NK-92 (cell line): ENCODE data around the gene TCF7L1.
"Not testable (repeated sequence)": the region's sequence is repeated elsewhere in the genome, so short reads cannot be mapped to it uniquely, and the experiment has no call there.

ENCODE experiments used
- DNase-seq: peaks from one replicate; lab custom pipeline; 2025; ENCODE audit not compliant: unreplicated experiment; lab: John Stamatoyannopoulos, UW

Gene TCF7L1

DNA sequence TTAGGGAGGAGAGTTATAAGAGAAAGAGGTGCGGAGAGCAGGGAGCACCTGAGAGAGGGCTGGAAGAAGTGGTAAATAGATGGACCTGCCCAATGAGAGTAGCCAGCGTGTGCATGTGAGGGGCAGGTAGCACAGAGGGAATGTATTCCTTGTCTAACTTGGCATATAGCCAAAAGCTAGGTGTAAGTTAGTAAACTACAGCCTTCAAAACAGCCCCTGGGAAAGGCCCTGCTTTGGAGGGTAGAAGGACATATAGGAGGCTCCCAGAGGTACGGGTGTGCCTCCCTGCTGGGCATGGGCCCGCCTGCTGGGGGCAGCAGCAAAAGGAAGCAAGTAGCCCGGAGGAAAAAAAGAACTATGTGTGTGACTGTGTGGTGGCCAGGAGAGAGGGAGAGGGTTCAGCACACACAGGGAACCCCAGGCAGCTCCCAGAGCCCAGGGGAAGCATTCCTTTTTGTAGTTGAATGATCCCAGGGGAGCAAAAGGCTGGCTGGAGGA, 48.0 kb downstream of the TCF7L1 start:
- no peak for DNase-seq

DNA sequence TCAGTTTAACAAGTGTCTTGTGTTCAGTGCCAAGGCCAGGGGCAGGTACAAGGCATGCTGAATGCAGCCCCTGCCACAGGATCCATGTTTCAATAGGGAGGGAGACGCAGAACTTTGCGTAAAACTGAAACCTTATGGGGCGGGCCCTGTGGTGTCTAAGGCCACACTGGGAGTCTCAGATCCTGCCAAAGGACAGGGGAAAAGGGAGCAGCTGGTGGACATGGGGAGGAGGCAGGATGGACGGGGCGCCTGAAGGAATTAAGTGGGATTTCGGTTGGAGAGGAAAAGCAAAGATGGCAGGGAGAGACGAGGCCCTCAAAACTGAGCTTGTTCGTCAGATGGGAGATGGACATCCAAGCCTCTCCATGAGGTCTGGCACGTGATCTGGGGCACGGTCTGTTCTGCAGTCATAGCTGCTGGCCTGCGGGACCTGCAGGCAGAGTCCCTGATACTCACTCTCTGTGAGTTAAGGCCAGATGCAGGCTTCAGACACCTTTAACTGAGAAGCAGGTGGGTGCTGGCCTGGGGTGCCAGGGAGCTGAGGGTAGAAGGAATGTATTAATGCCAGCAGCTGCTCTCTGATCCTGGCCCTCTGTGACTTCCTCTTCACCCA, 48.8 kb downstream of the TCF7L1 start:
- DNase-seq, result no peak

DNA sequence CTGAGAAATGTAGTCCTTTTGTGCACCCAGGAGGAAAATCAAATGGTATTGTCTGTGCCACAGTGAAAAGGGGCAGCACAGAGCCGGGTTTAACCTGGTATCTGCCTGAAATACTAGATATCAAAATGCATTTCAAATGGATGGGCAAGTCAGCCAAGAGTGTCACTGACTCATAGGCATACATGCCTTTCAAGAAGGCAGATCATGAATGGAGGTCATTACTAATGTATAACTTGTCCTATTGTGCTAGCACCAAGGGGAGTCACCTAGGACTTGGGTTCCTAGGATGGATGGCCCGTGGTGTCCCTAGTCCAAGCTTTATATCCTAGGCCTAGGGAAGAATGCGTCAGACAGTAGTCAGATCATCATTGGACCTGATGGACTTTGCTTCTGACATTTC, 49.9 kb downstream of the TCF7L1 start:
- no peak for DNase-seq

DNA sequence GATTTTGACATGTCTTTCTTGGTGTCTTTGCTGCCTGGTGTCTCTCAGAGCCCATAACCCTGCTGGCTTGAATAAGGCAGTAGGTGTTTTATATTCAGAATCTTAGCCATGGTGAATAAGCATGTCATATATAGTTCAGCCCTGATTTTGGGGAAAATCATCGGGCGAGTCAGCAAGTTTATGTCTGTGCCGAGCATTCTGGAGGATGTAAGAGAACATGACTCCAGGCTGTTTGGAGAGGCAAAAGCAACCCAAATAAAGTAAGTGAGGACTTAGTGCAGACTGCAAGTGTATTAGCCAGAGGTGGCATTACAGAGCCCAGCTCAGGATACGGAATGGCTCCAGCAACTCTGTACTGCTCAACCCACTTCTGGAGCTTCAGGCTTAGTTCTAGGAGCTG, 50.3 kb downstream of the TCF7L1 start:
- no peak for DNase-seq

DNA sequence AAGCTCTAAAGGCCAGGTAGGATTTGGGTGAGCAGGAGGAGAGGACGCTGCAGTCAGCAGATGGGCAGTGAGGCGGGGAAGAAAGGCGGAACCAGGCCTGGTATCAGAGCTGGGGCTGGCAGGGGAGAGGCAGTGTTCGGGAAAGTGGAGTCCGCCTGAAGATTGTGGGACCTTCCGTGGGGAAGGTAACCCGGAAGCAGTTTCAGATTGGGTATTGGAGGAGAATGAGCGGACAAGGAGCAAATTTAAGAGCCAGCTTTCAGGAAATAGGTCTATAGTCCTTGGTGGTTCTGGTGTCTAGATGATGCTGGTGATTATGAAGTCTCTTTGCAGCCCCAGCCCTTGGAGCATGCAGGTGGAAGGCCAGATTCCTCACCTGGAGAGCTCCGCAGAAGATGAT, 51.0 kb downstream of the TCF7L1 start:
- DNase-seq, result no peak

DNA sequence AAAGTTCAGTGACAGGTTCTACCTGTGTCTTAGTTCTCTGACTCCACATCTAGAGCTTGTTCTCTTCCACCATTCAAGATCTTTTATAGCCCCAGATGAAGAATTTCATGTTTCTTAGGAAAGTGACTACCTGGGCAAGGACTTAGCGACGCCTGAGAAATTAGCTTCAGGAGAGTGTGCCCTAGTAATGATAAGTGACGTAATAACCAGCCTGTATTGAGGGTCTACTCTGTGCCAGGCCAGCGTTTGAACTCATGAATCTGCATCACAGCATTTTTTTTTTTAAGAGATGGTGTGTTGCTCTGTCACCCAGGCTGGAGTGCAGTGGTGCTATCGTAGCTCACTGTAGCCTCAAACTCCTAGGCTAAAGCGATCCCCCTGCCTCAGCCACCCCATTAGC, 51.8 kb downstream of the TCF7L1 start:
- no peak for DNase-seq

DNA sequence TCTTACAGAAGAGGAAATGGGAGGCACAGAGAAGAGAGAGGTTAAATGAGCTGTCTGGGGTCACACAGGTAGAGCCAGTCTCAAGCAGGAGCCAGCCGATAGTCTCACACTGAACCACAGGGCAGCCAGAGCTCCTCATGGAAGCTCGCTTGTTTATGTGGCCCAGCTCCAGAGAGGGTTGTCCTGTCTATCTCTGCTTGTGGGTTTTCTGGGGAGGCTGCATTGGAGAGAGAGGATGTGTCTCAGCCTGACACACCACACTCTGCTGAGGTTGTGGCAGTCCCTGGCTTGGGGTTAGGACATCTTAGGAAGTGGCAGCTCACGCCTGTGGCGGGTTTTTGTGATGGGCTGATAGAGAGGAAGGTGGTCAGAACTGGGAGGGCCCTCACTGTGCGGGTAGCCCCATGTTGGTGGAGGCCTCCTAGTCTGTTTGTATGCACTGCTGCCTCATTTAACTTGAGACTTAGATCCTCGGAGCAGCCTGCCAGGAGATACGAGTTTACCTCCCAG, 52.3 kb downstream of the TCF7L1 start:
- no peak for DNase-seq

DNA sequence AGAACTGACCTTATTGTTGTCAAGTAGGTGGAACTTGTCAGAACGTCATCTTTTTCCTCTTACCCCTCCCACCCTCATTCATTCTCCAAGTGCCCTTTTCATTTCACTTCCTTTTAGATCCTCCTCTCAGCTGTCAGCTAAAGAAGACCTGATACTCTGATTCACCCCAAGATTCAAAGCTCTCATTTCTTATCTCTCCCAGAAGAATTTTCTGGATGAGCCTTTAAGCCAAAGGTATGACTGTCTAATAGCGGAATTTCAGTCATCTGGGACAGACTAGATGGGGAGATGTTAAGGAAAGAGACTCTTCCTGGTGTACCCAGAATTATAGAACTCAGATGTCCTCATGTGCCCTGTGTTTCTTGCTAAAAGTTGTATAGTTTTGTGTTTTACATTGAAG, 53.9 kb downstream of the TCF7L1 start:
- no peak for DNase-seq

DNA sequence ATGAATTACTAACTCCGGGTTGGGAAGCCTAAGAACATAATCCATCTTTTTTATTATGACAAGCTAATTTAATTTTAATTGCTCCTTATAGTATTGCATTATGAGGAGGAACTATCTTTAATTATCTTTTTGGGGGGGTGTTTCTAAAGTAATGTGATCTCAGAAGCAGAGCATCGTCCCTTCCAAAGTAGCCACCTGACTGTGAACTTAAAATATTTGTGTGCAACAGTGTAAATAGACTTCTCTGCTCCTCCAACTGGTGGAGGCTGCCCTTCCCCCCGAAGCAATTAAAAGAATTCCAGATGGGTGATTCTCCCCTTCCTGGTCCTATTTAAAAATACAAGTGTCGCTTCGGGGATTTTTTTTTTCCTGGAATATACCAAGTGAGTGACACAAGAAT, 55.7 kb downstream of the TCF7L1 start:
- no peak for DNase-seq

DNA sequence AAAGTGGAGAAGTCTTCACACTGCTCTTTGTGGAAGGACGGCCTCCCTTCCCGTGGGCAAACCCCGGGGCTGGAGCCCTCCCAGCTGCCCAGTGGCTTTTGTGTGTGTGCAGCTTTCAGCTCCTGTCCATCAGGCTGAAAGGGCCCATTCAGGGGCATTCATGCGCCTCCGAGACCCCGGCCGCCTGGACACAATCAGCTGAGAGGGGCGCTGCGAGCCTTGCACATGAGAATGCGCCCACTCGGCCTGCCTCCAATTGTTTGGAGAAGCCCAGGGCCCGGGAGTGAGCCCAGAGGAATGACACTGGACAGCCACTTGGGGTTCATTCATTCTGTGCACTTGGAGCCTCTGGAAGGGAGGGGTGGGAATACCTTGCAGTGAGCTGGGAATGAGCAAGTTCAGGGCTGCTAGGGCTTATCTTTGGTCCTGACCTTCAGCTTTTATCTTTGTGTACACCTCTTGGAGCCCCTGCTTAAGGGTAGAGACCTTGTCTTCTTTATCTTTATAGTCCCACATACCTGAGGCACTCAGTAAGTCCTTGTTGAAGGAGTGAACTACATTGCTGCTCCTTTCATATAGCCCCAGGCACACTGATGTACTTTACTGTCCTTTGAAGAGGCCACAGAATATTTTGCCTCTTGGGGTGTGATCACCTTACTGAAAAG, 56.5 kb downstream of the TCF7L1 start:
- DNase-seq, result no peak

DNA sequence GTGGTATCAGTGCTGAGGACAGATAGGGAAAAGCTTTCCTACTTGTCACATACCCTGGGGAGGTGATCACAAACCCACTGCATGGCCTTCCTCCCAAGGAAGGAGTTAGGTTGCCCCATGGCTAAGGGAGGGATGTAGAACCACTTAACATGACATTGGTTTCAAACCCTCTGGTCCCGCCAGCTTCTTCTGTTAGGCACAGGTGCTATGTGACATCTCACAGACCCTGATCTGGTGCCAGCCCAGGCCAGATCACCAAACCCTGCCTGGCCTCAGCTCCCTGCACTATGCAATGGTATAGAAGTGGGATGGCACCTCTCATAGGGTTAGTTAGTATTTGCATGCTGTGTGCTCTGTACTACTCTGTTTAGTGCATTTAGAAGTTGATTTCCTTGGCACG, 58.0 kb downstream of the TCF7L1 start:
- DNase-seq, result no peak

DNA sequence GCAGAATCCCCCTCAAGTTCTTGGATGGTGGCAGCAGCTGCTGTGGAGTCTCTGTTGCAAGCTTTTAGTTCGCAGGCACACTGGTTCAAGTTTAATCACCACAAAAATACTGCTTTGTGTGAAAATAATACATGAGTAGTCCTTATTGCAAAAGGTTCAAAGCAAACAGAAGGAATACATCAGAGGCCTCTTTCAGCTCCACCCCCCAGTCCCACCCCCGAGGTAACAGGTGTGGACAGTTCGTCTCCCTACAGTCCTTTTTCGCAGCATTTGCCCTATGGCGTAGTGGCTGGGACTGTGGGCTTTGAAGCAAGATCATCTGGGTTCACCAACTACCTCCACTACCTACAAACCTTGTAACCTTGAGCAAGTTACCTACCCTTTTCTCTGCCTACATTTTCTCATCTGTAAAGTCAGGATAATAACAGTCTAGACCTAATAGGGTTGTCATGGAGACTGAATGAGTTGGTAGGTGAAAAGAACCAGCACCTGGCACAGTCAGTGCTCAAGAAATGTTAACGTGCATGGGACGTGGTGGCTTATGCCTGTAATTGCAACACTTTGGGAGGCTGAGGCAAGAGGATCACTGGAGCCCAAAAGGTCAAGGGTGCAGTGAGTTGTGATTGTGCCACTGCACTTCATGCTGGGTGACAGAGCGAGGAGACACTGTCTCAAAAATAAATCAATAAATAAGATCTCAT, 61.7 kb downstream of the TCF7L1 start:
- DNase-seq, result no peak

DNA sequence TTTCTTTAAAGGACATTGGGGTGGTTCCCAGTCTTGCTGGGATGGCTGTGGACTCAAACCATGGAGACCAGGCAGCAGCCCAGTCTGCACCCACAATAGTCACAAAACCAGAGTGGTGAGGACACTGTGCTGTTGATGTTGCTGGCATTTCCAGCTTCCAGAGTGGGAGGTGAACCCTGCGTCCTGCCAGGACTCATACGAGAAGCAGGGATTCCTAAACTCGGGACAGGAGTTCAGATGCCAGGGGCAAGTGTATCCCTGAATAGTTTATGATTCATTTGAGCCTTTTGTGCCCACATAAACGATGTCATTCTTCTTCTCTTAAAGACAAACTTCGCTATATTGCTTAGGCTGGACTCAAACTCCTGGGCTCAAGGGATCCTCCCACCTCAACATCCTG, 62.8 kb downstream of the TCF7L1 start:
- no peak for DNase-seq

DNA sequence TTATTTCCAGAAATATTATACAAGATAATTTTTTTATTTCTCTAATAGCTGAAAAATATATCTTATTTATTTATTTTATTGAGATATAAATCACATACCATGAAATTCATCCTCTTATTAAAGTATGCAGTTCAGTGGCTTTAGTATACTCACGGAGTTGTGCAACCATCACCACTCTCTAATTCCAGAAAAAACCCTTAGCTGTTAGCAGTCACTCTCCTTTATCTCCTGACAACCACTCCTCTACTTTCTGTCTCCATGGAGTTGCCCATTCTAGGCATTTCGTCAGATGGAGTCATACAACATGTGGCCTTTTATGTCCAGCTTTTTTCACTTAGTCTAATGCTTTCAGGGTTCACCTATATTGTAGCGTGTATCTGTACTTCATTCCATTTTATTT, 66.5 kb downstream of the TCF7L1 start:
- DNase-seq, result no peak

DNA sequence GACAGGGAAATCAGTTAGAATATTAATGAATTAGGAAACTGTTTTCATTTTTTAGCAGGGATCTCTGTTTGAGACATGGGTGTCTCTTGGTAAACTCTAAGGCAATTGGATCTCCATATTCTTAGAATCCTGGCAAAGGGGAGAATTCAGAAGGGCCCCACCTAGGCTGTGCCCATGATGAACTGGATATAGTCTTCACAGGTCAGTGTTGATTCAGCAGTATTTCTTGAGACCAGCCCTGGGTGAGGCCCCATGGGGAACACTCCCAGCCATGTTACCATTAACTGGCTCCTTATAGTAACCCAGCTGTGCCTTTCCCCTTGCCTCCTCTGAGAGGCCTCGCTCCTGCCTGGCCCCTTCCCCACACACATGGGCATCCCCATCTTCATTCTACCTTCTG, 76.7 kb downstream of the TCF7L1 start:
- no peak for DNase-seq

DNA sequence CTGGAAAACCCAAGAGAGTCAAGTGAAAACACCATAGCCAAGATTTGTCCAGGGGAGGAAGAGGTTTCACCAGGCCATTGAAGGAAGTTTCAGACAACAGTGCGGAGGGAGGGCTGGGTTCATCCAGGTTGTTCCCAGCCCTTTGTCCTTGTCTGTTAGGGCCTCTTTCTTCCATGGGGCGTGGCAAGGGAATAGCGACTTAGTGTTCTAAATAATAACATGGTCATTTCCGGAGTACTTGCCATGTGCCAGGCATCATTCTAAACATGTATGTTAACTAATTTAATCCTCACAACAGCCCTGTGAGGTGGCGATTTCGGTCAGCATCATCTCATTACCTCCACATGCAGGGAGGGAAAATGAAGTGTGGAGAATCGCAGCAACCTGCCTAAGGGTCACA, 77.3 kb downstream of the TCF7L1 start:
- no peak for DNase-seq

DNA sequence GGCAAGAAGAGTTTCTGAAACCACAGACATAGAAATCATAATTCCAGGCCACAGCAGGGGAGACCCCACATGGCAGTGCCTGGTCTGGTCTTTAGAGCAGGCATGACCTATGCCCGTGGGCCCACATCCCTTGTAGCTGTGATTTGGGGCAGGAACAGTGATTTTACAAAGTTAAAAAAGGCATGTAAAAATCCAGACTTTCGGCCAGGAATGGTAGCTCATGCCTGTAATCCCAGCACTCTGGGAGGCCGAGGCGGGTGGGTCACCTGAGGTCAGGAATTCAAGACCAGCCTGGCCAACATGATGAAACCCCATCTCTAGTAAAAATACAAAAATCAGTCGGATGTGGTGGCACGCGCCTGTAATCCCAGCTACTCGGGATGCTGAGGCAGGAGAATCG, 78.4 kb downstream of the TCF7L1 start:
- not testable (repeated sequence) for DNase-seq

DNA sequence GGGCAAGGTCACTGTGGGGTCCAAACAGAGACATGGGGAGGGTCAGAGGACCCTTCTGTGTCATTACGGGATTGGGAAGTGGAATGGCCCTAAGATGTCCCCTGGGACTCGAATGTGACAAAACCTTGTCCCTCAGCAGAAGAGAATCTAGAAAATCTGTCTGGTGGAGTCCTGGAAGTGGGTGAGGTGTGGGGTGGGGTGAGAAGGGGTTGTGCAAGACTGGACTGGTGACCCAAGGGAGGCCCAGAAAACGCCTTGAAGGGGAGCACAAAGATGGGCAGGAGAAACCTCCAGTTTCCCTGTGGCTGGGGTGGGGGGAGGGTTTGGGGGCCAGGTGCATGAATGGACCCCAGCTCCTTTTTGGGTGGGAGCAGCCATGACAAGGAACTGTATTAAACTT, 79.6 kb downstream of the TCF7L1 start:
- no peak for DNase-seq

DNA sequence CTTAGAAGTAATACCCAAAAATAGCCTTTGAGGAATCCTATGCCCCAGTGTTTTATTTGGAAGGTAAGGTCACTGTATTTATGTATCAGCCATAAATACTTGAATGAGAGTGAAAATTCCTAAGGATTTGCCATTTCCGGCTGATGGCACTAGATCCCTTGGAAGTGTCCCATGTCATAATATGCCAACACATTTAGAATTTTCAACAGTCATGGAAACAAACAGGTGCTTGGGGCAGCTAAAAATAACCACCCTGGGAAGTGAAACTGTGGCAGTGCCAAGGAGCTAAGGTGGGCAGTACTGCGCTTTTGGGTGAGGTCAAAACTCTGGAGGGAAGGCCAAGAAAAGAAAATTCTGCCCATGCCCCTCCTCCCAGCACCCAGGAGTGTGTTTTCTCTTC, 80.2 kb downstream of the TCF7L1 start:
- DNase-seq, result no peak

DNA sequence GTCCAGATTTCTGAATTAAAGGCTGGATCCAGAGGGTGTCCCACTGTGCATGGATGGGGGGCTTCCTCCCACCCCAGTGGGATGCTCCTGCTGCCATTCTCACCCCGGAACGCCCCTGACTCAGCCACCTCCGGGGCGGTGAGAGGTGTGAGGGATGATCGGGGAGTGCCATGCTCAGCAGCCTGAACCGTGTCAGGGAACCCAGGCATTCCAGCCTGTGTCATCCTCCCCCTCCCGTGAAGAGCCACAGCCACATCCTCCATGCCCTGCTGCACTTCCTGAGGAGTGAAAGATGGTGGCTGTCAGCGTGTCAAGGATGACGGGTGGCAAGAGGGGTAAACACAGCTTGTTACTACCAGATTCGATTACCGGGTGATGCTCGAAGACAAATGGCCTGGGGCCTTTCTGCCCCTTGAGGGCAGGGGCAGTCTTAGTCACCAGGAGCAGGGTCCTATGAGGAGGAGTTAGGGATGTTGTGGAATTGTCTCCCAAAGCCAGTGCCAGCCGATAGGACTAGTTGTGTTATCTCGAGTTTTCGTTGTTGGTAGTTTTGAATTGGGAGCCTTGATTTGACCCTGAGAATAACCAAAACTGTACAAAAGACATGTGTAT, 80.8 kb downstream of the TCF7L1 start:
- DNase-seq, result no peak

DNA sequence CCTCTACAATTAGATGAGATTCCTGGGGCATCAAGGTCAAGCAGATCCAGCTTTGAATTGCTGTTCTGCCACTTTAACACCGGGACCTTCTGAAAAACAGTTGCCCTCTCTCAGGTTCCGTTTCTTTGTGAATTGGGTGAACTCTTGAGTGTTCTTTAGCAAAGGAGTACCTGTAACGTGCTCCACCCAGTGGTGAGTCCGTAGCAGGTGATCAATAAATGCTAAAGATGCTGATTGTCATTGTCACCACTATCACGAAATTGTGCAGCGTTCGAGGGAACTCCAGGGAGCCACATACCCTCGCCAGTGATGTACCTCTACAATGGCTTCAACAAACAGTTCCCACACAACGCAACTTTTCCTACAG, 81.9 kb downstream of the TCF7L1 start:
- no peak for DNase-seq
